ENCODE data around the gene SENP6. TPM values are rescaled to one million over a fixed set of nuclear protein-coding genes. Genes with fewer than 3 reads are reported as not detected.
A peak's percentile ranks its signal among the peaks of the same experiment; 100 is the strongest.
"Not testable (repeated sequence)": the region's sequence is repeated elsewhere in the genome, so short reads cannot be mapped to it uniquely, and the experiment has no call there.

SENP6 gene, protein sequence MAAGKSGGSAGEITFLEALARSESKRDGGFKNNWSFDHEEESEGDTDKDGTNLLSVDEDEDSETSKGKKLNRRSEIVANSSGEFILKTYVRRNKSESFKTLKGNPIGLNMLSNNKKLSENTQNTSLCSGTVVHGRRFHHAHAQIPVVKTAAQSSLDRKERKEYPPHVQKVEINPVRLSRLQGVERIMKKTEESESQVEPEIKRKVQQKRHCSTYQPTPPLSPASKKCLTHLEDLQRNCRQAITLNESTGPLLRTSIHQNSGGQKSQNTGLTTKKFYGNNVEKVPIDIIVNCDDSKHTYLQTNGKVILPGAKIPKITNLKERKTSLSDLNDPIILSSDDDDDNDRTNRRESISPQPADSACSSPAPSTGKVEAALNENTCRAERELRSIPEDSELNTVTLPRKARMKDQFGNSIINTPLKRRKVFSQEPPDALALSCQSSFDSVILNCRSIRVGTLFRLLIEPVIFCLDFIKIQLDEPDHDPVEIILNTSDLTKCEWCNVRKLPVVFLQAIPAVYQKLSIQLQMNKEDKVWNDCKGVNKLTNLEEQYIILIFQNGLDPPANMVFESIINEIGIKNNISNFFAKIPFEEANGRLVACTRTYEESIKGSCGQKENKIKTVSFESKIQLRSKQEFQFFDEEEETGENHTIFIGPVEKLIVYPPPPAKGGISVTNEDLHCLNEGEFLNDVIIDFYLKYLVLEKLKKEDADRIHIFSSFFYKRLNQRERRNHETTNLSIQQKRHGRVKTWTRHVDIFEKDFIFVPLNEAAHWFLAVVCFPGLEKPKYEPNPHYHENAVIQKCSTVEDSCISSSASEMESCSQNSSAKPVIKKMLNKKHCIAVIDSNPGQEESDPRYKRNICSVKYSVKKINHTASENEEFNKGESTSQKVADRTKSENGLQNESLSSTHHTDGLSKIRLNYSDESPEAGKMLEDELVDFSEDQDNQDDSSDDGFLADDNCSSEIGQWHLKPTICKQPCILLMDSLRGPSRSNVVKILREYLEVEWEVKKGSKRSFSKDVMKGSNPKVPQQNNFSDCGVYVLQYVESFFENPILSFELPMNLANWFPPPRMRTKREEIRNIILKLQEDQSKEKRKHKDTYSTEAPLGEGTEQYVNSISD
- 113 TPM for polyA plus RNA-seq (2013, experiment 1 of 4)
- 116 TPM for polyA plus RNA-seq (2013, experiment 2 of 4)
- polyA plus RNA-seq (2013, experiment 3 of 4), result 96.3 TPM
- polyA plus RNA-seq (2013, experiment 4 of 4), result 103 TPM

- Histone ChIP-seq H3K27me3 (ENCODE audit: control insufficient read depth, insufficient read depth, low read length, poor library complexity, severe bottlenecking) (no peaks in the 10 kb centered on the region), H3K4me3 (ENCODE audit: insufficient read depth, low read depth, low read length) (peak within 1 kb of the TSS; percentile 76), H3K9me3 (ENCODE audit: control insufficient read depth, low read length) (no peaks in the 10 kb centered on the region), H3K27ac (ENCODE audit: insufficient read depth, low read depth, low read length, poor library complexity, severe bottlenecking) (peak within 1 kb of the TSS; percentile 92), H3K4me1 (ENCODE audit: control insufficient read depth, insufficient read depth, low read length) (peaks cover 4% of the 10 kb centered on the region), H3K36me3 (ENCODE audit: control insufficient read depth, insufficient read depth, low read length) (no peaks in the 10 kb centered on the region)
- WGBS, 2 experiments, result 1% methylated on average over 76 of the region's 76 CpGs
Observed at GRCh38 chr6:75601304-75602245, at the start of gene SENP6. Gene SENP6, plus strand, starts transcription at chr6:75601880. Its CDS starts 645 bp downstream, at chr6:75602525.

DNA sequence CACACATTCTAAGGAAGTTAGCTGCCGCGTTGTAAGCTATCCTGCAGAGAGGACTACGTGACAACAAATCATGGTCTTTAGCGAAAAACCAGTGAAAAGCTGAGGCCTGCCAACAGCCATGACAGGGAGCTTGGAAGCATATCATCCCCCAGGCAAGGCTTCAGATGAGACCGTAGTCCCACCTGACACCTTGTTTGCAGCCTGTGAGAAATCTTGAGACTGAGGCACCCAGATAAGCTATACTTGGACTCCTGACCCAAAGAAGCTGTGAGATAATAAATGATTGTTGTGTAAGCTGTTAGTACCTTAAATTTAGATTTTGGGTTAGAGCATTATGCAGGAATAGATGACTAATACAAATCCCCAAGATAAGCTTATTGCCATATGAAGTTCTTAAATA, 45.4 kb upstream of the SENP6 start:
- Histone ChIP-seq H3K4me3 (ENCODE audit: insufficient read depth, low read depth, low read length) (no peak overlapping the region), H3K4me1 (ENCODE audit: control insufficient read depth, insufficient read depth, low read length) (no peaks in the 10 kb centered on the region), H3K36me3 (ENCODE audit: control insufficient read depth, insufficient read depth, low read length) (no peaks in the 10 kb centered on the region), H3K27me3 (ENCODE audit: control insufficient read depth, insufficient read depth, low read length, poor library complexity, severe bottlenecking) (no peaks in the 10 kb centered on the region), H3K27ac (ENCODE audit: insufficient read depth, low read depth, low read length, poor library complexity, severe bottlenecking) (no peak overlapping the region), H3K9me3 (ENCODE audit: control insufficient read depth, low read length) (no peaks in the 10 kb centered on the region)
- WGBS, 2 experiments, result 38 to 42% methylated on average over 5 of the region's 5 CpGs

GRCh38 chr6:75557068-75557467, 44.6 kb upstream of the SENP6 start:
- H3K4me1 ChIP-seq (ENCODE audit: control insufficient read depth, insufficient read depth, low read length), result no peaks in the 10 kb centered on the region
- H3K9me3 ChIP-seq (ENCODE audit: control insufficient read depth, low read length), result no peaks in the 10 kb centered on the region
- H3K27me3 ChIP-seq (ENCODE audit: control insufficient read depth, insufficient read depth, low read length, poor library complexity, severe bottlenecking), result no peaks in the 10 kb centered on the region
- no peak overlapping the region for H3K4me3 ChIP-seq (ENCODE audit: insufficient read depth, low read depth, low read length)
- 93 to 100% methylated on average over 1 of the region's 1 CpG for WGBS, 2 experiments
- H3K36me3 ChIP-seq (ENCODE audit: control insufficient read depth, insufficient read depth, low read length), result no peaks in the 10 kb centered on the region
- no peak overlapping the region for H3K27ac ChIP-seq (ENCODE audit: insufficient read depth, low read depth, low read length, poor library complexity, severe bottlenecking)

DNA sequence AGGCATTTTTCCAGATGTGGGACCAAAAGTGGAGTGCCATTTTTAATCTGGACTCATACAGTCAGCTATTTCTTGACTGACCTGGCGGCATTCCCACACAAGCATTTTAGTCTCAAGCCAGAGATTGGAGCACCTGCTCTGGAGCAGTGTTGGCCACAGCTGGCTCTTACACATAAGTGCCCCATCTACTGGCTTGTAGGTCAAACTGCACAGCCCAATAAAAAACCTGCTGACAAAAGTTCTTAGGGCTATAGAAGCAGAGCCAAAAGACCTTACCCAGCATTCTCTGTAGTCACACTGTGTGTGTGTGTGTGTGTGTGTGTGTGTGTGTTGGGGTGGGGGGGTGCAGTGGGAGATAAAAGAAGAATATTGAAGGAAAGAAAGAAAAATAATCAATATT, 38.6 kb upstream of the SENP6 start:
- Histone ChIP-seq H3K4me3 (ENCODE audit: insufficient read depth, low read depth, low read length) (no peak overlapping the region), H3K27me3 (ENCODE audit: control insufficient read depth, insufficient read depth, low read length, poor library complexity, severe bottlenecking) (no peaks in the 10 kb centered on the region), H3K4me1 (ENCODE audit: control insufficient read depth, insufficient read depth, low read length) (no peaks in the 10 kb centered on the region), H3K27ac (ENCODE audit: insufficient read depth, low read depth, low read length, poor library complexity, severe bottlenecking) (no peak overlapping the region), H3K9me3 (ENCODE audit: control insufficient read depth, low read length) (peaks cover 2% of the 10 kb centered on the region), H3K36me3 (ENCODE audit: control insufficient read depth, insufficient read depth, low read length) (no peaks in the 10 kb centered on the region)
- WGBS, 2 experiments, result 87 to 90% methylated on average over 1 of the region's 1 CpG

DNA sequence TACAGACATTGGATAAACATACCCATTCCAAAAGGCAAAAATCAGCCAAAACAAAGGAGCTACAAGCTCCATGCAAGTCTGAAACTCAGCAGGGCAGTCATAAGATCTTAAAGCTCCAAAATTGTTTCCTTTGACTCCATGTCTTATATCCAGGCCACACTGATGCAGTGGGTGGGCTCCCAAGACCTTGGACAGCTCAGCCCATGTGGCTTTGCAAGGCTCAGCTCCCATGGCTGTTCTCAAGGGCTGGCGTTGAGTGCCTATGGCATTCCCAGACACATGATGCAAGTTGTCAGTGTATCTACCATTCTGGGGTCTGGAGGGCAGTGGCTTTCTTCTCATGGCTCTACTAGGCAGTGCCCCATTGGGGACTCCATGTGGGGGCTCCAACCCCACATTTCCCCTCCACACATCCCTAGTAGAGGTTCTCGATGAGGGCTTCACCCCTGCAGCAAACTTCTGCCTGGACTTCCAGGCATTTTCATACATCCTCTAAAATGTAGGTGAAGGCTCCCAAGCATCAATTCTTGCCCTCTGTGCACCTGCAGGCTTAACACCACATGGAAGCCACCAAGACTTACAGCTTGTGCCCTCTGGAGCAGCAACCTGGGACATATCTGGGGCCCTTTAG, 35.4 kb upstream of the SENP6 start:
- Histone ChIP-seq H3K4me1 (ENCODE audit: control insufficient read depth, insufficient read depth, low read length) (no peaks in the 10 kb centered on the region), H3K27me3 (ENCODE audit: control insufficient read depth, insufficient read depth, low read length, poor library complexity, severe bottlenecking) (no peaks in the 10 kb centered on the region), H3K36me3 (ENCODE audit: control insufficient read depth, insufficient read depth, low read length) (no peaks in the 10 kb centered on the region), H3K27ac (ENCODE audit: insufficient read depth, low read depth, low read length, poor library complexity, severe bottlenecking) (no peak overlapping the region), H3K4me3 (ENCODE audit: insufficient read depth, low read depth, low read length) (no peak overlapping the region), H3K9me3 (ENCODE audit: control insufficient read depth, low read length) (peaks cover 2% of the 10 kb centered on the region)
- WGBS, 2 experiments, result 91 to 93% methylated on average over 2 of the region's 2 CpGs

GRCh38 chr6:75568100-75568499, 33.6 kb upstream of the SENP6 start:
- H3K4me3 ChIP-seq (ENCODE audit: insufficient read depth, low read depth, low read length), result no peak overlapping the region
- H3K9me3 ChIP-seq (ENCODE audit: control insufficient read depth, low read length), result peaks cover 2% of the 10 kb centered on the region
- H3K4me1 ChIP-seq (ENCODE audit: control insufficient read depth, insufficient read depth, low read length), result no peaks in the 10 kb centered on the region
- WGBS, 2 experiments, result 91 to 94% methylated on average over 6 of the region's 6 CpGs
- no peaks in the 10 kb centered on the region for H3K27me3 ChIP-seq (ENCODE audit: control insufficient read depth, insufficient read depth, low read length, poor library complexity, severe bottlenecking)
- H3K36me3 ChIP-seq (ENCODE audit: control insufficient read depth, insufficient read depth, low read length), result no peaks in the 10 kb centered on the region
- no peak overlapping the region for H3K27ac ChIP-seq (ENCODE audit: insufficient read depth, low read depth, low read length, poor library complexity, severe bottlenecking)

DNA sequence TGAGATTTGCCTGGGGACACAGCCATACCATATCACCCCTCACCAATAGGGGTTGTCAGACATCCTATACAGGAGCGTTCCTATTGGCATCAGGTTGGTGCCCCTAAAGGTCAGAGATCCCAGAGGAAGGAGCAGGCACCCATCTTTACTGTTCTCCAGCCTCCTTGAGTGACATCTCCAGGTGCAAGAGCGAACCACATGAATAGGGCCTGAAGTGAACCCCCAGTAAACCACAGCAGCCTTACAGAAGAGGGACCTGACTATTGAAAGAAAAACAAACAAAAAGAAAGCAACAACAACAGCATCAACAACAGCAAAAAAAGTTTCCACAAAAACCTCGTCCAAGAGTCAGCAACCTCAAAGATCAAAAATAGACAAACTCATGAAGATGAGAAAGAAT, 32.7 kb upstream of the SENP6 start:
- Histone ChIP-seq H3K4me3 (ENCODE audit: insufficient read depth, low read depth, low read length) (no peak overlapping the region), H3K27me3 (ENCODE audit: control insufficient read depth, insufficient read depth, low read length, poor library complexity, severe bottlenecking) (no peaks in the 10 kb centered on the region), H3K36me3 (ENCODE audit: control insufficient read depth, insufficient read depth, low read length) (no peaks in the 10 kb centered on the region), H3K4me1 (ENCODE audit: control insufficient read depth, insufficient read depth, low read length) (no peaks in the 10 kb centered on the region), H3K9me3 (ENCODE audit: control insufficient read depth, low read length) (peaks cover 2% of the 10 kb centered on the region), H3K27ac (ENCODE audit: insufficient read depth, low read depth, low read length, poor library complexity, severe bottlenecking) (no peak overlapping the region)
- 60 to 65% methylated on average over 3 of the region's 3 CpGs for WGBS, 2 experiments

DNA sequence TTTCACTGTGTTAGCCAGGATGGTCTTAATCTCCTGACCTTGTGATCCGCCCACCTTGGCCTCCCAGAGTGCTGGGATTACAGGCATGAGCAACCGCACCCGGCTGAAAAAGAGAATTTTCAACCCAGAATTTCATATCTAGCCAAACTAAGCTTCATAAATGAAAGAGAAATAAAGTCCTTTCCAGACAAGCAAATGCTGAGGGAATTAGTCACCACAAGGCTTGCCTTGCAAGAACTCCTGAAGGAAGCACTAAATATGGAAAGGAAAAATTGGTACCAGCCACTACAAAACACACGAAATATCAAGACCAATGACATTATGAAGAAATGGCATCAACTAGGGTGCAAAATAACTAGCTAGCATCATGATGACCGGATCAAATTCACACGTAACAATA, 31.0 kb upstream of the SENP6 start:
- H3K36me3 ChIP-seq (ENCODE audit: control insufficient read depth, insufficient read depth, low read length); H3K27ac ChIP-seq (ENCODE audit: insufficient read depth, low read depth, low read length, poor library complexity, severe bottlenecking); H3K4me1 ChIP-seq (ENCODE audit: control insufficient read depth, insufficient read depth, low read length); H3K9me3 ChIP-seq (ENCODE audit: control insufficient read depth, low read length); H3K27me3 ChIP-seq (ENCODE audit: control insufficient read depth, insufficient read depth, low read length, poor library complexity, severe bottlenecking); H3K4me3 ChIP-seq (ENCODE audit: insufficient read depth, low read depth, low read length): not testable (repeated sequence)
- WGBS, 2 experiments, result 93 to 95% methylated on average over 6 of the region's 6 CpGs

DNA sequence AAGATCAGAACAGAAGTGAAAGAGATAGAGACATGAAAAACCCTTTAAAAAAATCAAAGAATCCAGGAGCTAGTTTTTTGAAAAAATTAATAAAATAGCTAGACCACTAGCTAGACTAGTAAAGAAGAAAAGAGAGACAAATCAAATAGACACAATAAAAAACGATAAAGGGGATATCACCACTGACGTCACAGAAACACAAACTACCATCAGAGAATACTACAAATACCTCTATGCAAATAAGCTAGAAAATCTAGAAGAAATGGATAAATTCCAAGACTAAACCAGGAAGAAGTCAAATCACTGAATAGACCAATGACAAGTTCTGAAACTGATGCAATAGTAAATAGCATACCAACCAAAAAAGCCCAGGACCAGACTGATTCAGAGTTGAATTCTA, 29.6 kb upstream of the SENP6 start:
- 84 to 100% methylated on average over 1 to 2 of the region's 2 CpGs for WGBS, 2 experiments
- no peak overlapping the region for H3K27ac ChIP-seq (ENCODE audit: insufficient read depth, low read depth, low read length, poor library complexity, severe bottlenecking)
- H3K36me3 ChIP-seq (ENCODE audit: control insufficient read depth, insufficient read depth, low read length), result no peaks in the 10 kb centered on the region
- H3K4me3 ChIP-seq (ENCODE audit: insufficient read depth, low read depth, low read length), result no peak overlapping the region
- H3K27me3 ChIP-seq (ENCODE audit: control insufficient read depth, insufficient read depth, low read length, poor library complexity, severe bottlenecking), result no peaks in the 10 kb centered on the region
- H3K9me3 ChIP-seq (ENCODE audit: control insufficient read depth, low read length), result no peaks in the 10 kb centered on the region
- H3K4me1 ChIP-seq (ENCODE audit: control insufficient read depth, insufficient read depth, low read length), result no peaks in the 10 kb centered on the region

Data from ectodermal cell (in vitro differentiated cells).